GM20000 (cell line): ENCODE results near the gene KCNAB1.
"Not testable (repeated sequence)": the region's sequence is repeated elsewhere in the genome, so short reads cannot be mapped to it uniquely, and the experiment has no call there.

Experiments
- DNase-seq: peaks from one replicate; pipeline ENCODE4 v3.0.0; 2012; ENCODE audit warnings: low spot score
- CTCF ChIP-seq: IDR thresholded peaks from 2 replicates; pipeline ENCODE4 v1.5.1; 2012; ENCODE audit warnings: mild to moderate bottlenecking, control low read depth; ENCODE audit errors: extremely low read depth, missing control alignments

Gene KCNAB1

GRCh38 chr3:156563900-156564682, 443.7 kb downstream of the KCNAB1 start:
- no peak for TF ChIP-seq CTCF
- DNase-seq: no peak

DNA sequence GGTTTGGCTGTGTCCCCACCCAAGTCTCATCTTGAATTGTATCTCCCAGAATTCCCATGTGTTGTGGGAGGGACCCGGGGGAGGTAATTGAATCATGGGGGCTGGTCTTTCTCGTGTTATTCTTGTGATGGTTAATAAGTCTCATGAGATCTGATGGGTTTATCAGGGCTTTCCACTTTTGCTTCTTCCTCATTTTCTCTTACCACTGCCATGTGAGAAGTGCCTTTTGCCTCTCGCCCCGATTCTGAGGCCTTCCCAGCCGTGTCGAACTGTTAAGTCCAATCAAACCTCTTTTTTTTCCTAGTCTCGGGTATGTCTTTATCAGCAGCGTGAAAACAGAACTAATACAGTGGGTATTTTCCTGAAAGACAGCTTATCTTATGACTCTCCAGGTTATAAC, 448.6 kb downstream of the KCNAB1 start:
- not testable (repeated sequence) for DNase-seq

DNA sequence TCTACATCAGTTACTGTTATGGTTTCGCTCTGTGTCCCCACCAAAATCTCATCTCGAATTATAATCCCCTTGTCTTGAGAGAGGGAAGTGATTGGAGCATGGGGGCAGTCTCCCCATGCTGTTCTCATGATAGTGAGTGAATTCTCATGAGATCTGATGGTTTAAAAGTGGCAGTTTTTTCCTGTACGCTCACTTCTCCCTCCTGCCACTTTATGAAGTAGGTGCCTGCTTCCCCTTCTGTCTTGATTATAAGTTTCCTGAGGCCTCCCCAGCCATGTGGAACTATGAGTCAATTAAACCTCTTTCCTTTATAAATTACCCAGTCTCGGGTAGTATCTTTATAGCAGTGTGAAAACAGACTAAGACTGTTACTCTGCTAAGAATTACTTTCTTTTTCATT, 449.5 kb downstream of the KCNAB1 start:
- DNase-seq: not testable (repeated sequence)

- TF ChIP-seq CTCF: no peak
- DNase-seq: no peak
Observed at GRCh38 chr3:156575641-156576040, 455.3 kb downstream of the KCNAB1 start.

DNA sequence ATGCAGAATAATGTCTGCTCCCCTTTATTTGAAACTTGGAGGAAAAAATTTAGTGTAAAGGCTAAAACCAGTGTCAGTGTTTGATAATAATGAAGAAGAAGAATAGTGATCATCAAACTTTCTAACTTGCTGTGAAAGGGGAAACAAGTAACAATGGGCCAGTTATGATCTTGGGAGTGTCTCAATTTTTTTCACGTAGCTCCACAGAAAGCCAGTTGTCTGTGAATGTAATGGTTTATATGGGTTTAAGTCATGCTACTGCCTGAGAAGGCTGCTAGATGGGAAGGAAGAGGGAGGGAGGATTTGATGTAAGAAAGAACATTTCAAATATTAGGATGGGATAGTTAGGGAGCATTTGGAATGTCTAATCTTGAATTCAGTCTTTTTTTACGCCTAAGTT, 455.7 kb downstream of the KCNAB1 start:
- DNase-seq: no peak
- TF ChIP-seq CTCF: no peak

DNA sequence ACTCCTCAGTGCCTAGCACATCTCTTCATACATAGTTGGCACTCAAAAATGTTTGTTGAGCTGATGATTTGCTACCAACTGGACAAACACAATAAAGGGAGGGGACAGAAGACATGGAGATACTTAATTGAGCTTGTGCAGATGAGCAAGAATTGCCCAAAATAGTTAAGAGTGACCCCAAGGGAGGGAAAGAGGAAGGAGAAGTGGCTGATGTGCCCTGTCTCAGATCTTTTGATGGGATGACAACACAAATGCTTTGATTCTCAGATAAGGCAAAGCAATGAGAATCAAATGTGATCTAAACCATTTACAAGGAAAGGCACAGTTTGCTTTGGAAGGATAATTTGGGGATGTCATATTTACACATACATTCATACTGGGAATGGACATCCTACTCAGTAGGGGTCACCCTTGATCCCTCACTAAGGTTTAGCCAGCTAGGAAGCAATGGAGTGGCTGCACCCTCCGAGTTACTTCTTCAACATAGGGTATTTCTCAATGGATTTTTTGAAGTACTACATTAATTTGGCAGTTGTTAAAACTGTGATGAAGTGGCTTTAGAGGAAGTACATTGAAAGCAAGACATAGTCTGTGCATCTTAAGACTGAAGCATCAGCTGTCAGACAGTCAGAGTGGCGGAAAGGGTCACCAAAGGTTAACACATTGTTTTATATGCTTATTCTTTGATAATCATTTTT, 456.4 kb downstream of the KCNAB1 start:
- no peak for DNase-seq
- no peak for TF ChIP-seq CTCF

- no peak for DNase-seq
- no peak for TF ChIP-seq CTCF
Observed at GRCh38 chr3:156577736-156578135, 457.4 kb downstream of the KCNAB1 start.

- TF ChIP-seq CTCF: no peak
- DNase-seq: no peak
Observed at GRCh38 chr3:156579427-156579851, 459.1 kb downstream of the KCNAB1 start.
